GM18519 (cell line): ENCODE measurements around the gene PHRF1.
A peak's percentile ranks its signal among the peaks of the same experiment; 100 is the strongest.

Experiments used
- ATAC-seq: cut with Tn5 transposase; IDR thresholded peaks from one replicate; pipeline ENCODE4 v1.9.1; 2021; ENCODE audit warnings: mild to moderate bottlenecking, moderate library complexity; ENCODE audit not compliant: unreplicated experiment, low FRiP score

PHRF1 gene

DNA sequence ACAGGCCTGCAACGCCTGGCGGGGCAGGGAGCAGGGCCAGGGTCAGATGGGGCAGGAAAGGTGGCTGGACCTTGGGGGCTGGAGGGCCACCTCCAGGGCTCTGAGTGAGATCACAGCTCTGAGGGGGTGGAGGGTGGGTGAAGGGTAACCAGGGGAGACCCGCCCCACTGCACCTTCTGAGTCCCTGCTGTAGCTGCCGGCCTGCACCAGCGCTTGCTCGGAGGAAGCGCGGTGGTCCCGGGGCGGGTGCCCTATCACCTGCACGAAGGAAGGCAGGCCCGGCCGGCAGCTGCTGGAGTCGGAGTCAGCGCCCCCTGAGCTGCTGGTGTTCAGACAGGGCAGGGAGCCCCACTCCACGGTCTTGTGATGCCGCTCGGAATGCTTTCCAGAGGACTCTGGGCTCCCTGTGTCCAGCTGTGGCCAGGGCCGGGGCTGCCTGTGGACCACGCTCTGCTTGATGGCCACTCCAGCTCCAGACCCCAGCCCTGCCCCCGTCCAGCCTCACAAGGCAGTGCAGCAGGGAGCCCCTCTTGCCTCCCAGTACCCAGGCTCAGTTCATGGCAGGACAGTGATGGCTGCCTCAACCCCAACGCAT, 19.5 kb upstream of the PHRF1 start:
- no peak for ATAC-seq

DNA sequence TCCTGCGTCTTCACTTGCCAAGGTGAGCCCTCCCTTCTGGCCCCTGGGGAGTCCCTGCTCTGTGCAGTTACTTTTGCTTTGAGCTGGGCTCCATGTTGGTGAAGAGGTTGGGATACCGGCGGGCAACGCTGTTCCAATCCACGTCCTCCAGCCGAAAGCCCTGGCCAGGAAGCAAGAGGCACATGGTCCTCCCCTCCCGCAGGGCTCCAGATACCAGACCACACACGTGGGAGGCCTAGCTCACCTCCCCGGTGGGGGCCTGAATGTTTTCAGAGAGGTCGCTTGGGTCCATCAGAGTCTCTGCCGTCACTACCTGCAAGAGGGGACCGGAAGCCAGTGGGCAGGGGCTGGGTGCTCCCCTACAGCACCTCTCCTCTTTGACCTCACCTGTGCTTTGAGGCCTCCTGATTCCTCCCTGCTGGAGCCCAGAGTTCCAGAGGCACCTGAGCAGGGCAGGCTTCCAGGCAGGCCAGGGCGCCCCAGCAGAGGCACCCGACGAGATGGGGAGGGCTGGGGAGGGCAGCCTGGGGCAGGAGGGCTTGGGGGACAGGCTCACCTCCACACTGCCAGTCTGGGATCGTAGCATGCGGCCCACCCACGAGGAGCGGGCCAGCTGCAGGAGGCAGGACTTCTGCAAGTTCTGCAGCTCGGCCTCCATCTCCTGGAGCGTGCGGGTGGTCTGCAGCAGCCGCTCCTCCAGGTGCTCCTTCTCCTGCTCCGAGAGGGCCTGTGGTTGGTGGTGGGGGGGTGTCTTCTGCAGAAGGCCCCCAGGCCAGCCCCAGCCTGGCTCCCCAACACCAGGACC, 18.7 kb upstream of the PHRF1 start:
- no peak for ATAC-seq

DNA sequence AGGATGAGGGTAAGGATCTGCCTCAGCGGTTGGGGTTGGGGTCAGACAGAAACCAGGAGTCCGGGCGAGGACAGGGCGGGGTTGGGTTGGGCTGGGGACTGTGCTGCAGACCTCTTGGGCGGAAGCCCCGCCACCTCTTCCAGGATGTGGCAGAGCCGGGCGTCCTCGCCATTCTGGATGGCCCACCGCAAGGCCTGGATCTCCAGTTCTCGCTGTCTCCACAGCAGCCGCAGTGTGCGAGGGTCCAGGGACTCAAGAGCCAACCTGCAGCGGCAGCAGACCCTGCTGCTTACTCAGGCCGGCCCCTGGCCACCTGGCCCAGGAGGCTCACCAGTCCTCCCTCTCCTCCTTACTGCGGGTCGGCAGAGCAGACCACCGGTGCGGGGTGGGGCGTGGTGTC, 17.8 kb upstream of the PHRF1 start:
- no peak for ATAC-seq

DNA sequence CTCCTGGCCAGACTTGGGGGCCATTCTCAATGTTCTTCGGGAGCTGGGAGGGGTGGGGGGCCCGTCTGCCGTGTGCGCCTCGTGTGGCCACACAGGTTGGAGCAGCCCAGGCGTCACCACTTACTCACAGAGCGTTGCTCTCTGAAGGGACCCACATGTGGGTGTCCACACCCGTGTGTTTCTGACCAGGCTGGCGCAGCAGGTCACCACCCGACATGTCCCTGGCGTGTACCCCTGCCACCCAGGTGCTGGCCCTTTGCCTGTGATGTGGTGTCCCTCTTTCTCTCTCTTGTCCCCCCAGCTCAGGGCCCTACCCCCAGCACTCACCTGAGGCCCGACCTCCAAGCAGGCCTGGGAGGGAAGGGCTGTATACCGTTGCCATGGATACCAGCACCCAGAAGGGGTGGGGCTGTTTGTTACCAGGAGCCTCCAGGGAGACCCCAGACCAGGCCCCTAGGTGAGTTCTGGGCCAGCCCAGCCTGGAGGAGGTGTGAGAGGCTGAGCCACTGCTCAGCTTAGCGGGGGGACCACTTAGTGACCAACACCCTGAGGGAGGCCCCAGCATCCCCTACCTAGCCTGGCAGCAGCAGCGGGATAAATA, 17.1 kb upstream of the PHRF1 start:
- ATAC-seq, result no peak

DNA sequence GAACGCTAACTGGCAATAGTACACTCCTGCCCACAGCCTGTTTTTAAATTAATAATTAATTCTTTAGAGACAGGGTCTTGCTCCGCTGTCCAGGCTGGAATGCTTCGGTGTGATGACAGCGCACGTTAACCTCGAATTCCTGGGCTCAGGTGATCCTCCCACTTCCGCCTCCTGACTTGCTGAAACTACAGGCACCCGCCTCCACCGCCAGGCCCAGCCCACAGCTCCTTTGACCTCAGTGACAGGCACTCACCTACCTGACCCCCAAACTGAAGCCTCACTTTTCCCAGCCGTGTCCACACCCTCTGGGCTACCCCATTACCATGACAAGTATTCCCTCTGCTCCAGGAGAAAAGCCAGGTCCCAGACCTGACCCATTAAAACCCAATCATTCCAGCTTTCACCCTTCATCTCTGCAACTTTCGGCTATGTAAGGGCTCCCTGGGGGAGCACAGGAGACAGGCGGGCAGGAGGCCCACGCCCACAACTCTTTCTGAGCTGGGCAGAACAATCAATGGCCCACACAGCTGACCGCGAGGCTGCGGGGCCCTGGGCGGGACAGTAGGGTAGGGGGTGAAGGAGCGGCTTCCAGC, 16.5 kb upstream of the PHRF1 start:
- no peak for ATAC-seq

- ATAC-seq, result peak; percentile 57
Observed at GRCh38 chr11:560305-561147, 15.7 kb upstream of the PHRF1 start, which contains the start of the genes LMNTD2 and RASSF7. LMNTD2 (minus strand) TSS chr11:560738; CDS start chr11:560716, 22 bp downstream. RASSF7 (plus strand) TSS chr11:560970; CDS start chr11:561769, 799 bp downstream.

DNA sequence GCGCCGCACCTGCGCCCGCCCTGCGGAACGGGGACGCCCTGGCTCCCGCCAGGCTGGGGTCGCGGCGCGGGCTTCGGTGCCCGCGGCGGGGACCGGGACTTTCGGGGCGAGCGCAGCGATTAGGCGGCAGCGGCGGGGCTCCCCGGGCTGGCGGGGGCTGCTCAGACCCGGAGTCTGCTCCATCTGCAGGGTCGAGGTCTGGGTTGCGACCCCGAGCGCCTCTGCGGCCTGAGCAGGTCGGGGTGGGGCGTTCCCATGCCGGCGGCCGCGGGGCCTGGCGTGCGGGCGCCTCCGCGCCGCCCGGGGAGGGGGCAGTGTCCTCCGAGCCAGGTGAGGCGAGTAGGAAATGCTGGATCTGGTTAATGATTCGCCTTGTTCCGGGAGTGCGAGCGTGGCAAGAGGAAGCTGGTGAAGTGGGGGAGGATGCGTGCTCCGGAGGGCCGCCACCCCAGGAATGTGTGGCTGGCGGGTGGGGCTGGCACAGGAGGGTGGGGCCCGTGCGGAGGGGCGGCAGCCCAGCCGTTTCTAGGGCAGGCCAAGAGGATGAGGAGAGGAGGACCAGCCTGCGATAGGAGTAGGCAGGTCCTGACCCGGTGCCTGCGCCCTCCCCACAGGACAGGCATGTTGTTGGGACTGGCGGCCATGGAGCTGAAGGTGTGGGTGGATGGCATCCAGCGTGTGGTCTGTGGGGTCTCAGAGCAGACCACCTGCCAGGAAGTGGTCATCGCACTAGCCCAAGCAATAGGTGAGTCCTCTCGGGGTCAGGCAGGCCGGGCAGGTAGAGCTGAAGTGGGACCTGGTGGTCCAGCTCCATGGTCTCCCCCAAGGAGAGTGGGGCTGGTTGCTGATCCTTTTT, 14.9 kb upstream of the PHRF1 start:
- no peak for ATAC-seq

DNA sequence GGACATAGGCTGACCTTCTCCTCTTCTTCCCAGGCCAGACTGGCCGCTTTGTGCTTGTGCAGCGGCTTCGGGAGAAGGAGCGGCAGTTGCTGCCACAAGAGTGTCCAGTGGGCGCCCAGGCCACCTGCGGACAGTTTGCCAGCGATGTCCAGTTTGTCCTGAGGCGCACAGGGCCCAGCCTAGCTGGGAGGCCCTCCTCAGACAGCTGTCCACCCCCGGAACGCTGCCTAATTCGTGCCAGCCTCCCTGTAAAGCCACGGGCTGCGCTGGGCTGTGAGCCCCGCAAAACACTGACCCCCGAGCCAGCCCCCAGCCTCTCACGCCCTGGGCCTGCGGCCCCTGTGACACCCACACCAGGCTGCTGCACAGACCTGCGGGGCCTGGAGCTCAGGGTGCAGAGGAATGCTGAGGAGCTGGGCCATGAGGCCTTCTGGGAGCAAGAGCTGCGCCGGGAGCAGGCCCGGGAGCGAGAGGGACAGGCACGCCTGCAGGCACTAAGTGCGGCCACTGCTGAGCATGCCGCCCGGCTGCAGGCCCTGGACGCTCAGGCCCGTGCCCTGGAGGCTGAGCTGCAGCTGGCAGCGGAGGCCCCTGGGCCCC, 14.1 kb upstream of the PHRF1 start:
- no peak for ATAC-seq

DNA sequence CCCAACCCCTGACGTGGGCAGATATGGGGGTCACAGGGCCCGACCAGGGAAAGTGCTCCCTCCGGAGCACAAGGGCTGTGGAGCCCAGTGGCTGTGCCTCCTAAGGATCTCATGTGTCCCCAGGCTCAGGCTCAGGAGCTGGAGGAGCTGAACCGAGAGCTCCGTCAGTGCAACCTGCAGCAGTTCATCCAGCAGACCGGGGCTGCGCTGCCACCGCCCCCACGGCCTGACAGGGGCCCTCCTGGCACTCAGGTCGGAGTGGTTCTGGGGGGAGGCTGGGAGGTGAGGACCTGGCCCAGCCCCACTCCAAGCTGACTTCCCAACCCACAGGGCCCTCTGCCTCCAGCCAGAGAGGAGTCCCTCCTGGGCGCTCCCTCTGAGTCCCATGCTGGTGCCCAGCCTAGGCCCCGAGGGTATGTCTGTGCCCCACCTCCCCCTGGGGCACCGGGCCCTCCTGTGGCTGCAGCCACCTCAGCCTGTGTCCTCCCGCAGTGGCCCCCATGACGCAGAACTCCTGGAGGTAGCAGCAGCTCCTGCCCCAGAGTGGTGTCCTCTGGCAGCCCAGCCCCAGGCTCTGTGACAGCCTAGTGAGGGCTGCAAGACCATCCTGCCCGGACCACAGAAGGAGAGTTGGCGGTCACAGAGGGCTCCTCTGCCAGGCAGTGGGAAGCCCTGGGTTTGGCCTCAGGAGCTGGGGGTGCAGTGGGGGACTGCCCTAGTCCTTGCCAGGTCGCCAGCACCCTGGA, 13.0 kb upstream of the PHRF1 start:
- ATAC-seq, result no peak

- ATAC-seq, result no peak
Observed at GRCh38 chr11:563812-564578, 12.3 kb upstream of the PHRF1 start.

- ATAC-seq, result no peak
Observed at GRCh38 chr11:565921-566509, 10.3 kb upstream of the PHRF1 start.

DNA sequence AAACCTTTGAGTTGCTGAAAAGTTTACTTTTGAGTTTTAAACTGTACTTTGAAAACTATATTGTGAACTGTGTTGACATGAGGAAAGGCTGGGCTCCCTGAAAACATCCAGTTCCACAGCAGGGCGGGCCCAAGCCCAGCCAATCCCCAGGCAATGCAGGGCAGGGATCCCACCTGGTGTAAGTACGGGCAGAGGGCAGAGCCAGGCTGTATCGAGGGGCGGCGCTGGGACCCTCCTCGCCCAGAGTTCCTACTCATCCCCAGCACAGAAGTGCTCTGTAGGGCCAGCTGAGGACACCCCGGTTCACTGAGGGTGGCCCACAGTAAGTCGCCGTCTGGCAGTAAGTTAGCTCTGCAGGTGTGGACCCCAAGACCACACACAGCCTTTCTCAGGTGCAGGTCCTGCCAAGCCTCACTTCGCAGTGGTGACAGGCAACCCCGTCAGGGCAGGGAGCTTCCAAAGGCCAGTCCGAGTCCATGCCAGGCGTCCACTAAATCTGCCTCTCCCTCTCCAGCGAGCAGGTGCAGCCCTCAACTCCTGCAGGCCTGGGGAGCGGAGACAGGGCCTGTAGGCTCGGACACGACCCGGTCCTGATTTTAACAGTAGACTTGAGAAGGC, 9.2 kb upstream of the PHRF1 start:
- no peak for ATAC-seq

DNA sequence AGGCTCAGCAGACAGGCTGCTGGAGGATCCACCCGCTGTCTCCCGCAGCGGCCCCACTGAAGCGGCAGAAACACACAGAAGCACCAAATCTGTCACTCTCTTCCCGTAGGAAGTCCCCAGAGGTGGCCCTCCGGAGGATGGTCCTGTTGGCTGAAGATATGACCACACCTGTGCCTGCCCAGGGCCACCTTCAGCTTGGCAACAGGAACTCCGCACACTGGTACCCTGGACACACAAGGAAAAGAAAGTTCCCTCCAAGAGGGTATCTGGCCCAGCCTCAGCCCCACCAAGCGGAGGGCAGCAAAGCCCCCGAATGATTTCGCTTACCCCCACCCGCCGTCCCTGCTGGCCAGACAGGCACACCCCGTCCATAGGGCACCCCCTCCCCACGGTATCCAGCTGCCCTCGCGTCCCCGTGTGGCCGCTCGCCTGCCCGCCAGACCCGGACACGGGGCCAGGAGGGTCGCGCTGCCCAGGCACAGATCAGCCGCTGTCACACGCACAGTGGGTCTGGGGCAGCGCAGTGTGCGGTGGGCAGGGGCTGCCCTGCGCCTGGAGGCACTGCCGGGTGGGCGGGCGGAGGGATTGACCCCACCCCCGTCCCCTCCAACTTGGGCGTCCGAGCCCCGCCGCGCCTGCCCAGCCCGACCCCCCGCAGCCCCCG, 8.5 kb upstream of the PHRF1 start:
- ATAC-seq, result no peak

GRCh38 chr11:568306-569157, 7.7 kb upstream of the PHRF1 start:
- peak; percentile 75 for ATAC-seq

DNA sequence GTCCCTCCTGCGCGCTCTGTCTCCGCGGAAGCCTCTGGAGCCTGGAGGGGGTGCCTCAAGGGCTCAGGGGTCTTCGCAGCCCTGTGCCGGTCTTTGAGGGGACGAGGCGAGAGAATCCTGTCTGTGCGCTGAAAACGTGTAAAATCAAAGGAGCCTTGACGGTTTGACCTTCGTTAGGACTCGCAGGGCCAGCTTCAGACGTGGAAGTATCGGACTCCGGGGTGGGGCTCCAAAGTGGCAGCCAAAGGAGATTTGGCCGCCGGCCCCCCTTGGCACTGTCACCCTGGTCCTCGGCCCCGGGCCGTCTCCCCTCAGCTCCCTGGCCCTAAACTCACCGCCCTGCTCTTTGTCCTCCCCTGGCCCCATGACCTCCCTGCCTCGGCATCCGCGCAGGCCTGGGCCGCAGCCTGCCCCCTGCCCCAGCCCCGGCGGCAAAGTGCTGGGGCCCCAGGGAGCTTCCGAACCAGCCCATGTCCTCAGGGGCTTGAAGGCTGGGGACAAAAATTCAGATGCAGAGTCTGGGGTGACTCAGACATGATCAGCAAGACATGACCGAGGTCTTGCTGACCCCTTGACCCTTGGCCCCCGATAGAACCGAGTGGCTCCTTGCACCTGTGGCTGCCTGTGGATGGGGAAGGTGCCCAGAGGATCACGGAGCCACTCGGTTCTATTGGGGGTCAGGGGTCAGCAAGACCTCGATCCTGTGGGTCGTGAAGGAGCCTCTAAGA, 6.9 kb upstream of the PHRF1 start:
- no peak for ATAC-seq
